Loucy (cell line): Measurements from ENCODE around the gene CKM.
"Not testable (repeated sequence)": the region's sequence is repeated elsewhere in the genome, so short reads cannot be mapped to it uniquely, and the experiment has no call there.

ENCODE experiments used
- H2AFZ ChIP-seq: fragments of 200-600 bp; sonication (generic); 2 replicates; pipeline ENCODE4 v1.6.0; 2016; ENCODE audit warnings: antibody characterized with exemption, mild to moderate bottlenecking, low read length, moderate library complexity
- H3F3A ChIP-seq: fragments of 200-600 bp; 2 replicates; pipeline ENCODE4 v1.6.0; 2016; ENCODE audit warnings: antibody characterized with exemption, low read depth, mild to moderate bottlenecking
- H3K27me3 ChIP-seq: fragments of 200-600 bp; sonication (generic); 2 replicates; pipeline ENCODE4 v1.6.1; 2014; ENCODE audit warnings: low read length, mild to moderate bottlenecking; ENCODE audit not compliant: insufficient read depth, poor library complexity, severe bottlenecking
- H3K36me3 ChIP-seq: fragments of 200-600 bp; sonication (generic); 2 replicates; pipeline ENCODE4 v1.6.1; 2016; ENCODE audit warnings: low read length; ENCODE audit not compliant: insufficient read depth
- H3K4me1 ChIP-seq: fragments of 200-600 bp; sonication (generic); 2 replicates; pipeline ENCODE4 v1.5.1; 2014; ENCODE audit warnings: low read length, mild to moderate bottlenecking; ENCODE audit not compliant: insufficient read depth, poor library complexity, severe bottlenecking
- H3K4me2 ChIP-seq: fragments of 200-600 bp; sonication (generic); 2 replicates; pipeline ENCODE4 v1.6.0; 2014; ENCODE audit warnings: antibody characterized with exemption, low read length, low read depth, mild to moderate bottlenecking; ENCODE audit not compliant: poor library complexity, severe bottlenecking
- H3K4me3 ChIP-seq: fragments of 200-600 bp; sonication (generic); 2 replicates; pipeline ENCODE4 v1.5.1; 2014; ENCODE audit warnings: low read length, mild to moderate bottlenecking, mixed read lengths; ENCODE audit not compliant: poor library complexity, severe bottlenecking
- H3K79me2 ChIP-seq: fragments of 200-600 bp; sonication (generic); 2 replicates; pipeline ENCODE4 v1.6.1; 2014; ENCODE audit warnings: low read length; ENCODE audit not compliant: insufficient read depth
- H3K9ac ChIP-seq: fragments of 200-600 bp; sonication (generic); 2 replicates; pipeline ENCODE4 v1.6.0; 2014; ENCODE audit warnings: mild to moderate bottlenecking, low read depth, low read length, moderate library complexity; ENCODE audit not compliant: poor library complexity, severe bottlenecking
- H3K9me2 ChIP-seq: fragments of 200-600 bp; sonication (generic); replicated peaks from 2 replicates; pipeline ENCODE4 v1.6.1; 2016; ENCODE audit warnings: low read depth, low read length, mixed read lengths
- H3K9me3 ChIP-seq: fragments of 200-600 bp; sonication (generic); 2 replicates; pipeline ENCODE4 v1.6.1; 2014; ENCODE audit warnings: mild to moderate bottlenecking, antibody characterized with exemption, low read length, low read depth; ENCODE audit not compliant: insufficient read depth
- H4K20me1 ChIP-seq: fragments of 200-600 bp; sonication (generic); 2 replicates; pipeline ENCODE4 v1.6.0; 2014; ENCODE audit warnings: antibody characterized with exemption, low read length, mild to moderate bottlenecking; ENCODE audit not compliant: insufficient read depth, poor library complexity, severe bottlenecking
- EZH2phosphoT487 ChIP-seq: fragments of 200-600 bp; IDR thresholded peaks from 2 replicates; pipeline ENCODE4 v1.6.1; 2018; ENCODE audit warnings: antibody characterized with exemption, mild to moderate bottlenecking, moderate library complexity, borderline replicate concordance
- TF ChIP-seq, protein P1 (sequence below): fragments of 200-600 bp; sonication (generic); conservative IDR thresholded peaks from 2 replicates; pipeline ENCODE4 v1.5.1; 2014; ENCODE audit warnings: mild to moderate bottlenecking, antibody characterized with exemption, low read length

Gene CKM

GRCh38 chr19:45271735-45272108 is 51.0 kb downstream of the CKM start:
- TF ChIP-seq, protein P1, sequence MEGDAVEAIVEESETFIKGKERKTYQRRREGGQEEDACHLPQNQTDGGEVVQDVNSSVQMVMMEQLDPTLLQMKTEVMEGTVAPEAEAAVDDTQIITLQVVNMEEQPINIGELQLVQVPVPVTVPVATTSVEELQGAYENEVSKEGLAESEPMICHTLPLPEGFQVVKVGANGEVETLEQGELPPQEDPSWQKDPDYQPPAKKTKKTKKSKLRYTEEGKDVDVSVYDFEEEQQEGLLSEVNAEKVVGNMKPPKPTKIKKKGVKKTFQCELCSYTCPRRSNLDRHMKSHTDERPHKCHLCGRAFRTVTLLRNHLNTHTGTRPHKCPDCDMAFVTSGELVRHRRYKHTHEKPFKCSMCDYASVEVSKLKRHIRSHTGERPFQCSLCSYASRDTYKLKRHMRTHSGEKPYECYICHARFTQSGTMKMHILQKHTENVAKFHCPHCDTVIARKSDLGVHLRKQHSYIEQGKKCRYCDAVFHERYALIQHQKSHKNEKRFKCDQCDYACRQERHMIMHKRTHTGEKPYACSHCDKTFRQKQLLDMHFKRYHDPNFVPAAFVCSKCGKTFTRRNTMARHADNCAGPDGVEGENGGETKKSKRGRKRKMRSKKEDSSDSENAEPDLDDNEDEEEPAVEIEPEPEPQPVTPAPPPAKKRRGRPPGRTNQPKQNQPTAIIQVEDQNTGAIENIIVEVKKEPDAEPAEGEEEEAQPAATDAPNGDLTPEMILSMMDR: no peak
- TF ChIP-seq EZH2phosphoT487: no peak
- peaks cover 43% of the 10 kb centered on the region; the same call in 1 of the 2 replicates for H3K36me3 ChIP-seq
- H3F3A ChIP-seq: no peaks in the 10 kb centered on the region

DNA sequence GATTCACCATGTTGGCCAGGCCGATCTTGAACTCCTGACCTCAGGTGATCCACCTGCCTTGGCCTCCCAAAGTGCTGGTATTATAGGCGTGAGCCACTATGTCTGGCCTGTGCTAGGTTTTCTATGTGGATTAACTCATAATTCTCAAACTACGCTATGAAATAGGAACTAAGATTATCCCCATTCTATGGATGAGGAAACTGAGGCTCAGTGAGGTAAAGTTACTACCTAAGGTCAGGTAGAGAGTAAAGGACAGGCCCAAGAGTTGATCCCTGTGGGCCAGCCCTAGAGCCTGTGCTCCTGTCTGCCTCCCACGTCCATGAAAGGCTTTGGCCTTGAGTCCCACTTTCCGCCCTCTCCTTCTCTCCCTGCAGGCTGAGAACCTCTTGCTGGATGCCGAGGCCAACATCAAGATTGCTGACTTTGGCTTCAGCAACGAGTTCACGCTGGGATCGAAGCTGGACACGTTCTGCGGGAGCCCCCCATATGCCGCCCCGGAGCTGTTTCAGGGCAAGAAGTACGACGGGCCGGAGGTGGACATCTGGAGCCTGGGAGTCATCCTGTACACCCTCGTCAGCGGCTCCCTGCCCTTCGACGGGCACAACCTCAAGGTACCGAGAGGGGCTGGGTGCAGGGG is 51.5 kb downstream of the CKM start:
- Histone ChIP-seq H4K20me1 (no peaks in the 10 kb centered on the region), H3K9me2 (no peaks in the 10 kb centered on the region), H3K9ac (no peak overlapping the region), H3K4me2 (no peak overlapping the region), H3K36me3 (peaks cover 44% of the 10 kb centered on the region; the same call in 1 of the 2 replicates), H3K79me2 (no peaks in the 10 kb centered on the region), H3K9me3 (no peaks in the 10 kb centered on the region), H3K4me1 (no peaks in the 10 kb centered on the region), H3F3A (no peaks in the 10 kb centered on the region), H2AFZ (no peak overlapping the region), H3K27me3 (no peaks in the 10 kb centered on the region), H3K4me3 (no peak overlapping the region)
- TF ChIP-seq, protein P1: no peak
- TF ChIP-seq EZH2phosphoT487: no peak

More at GRCh38 chr19:45271735-45272108, 51.0 kb downstream of the CKM start:
- H2AFZ ChIP-seq: no peak overlapping the region
- H3K4me3 ChIP-seq: no peak overlapping the region
- H4K20me1 ChIP-seq: no peaks in the 10 kb centered on the region
- no peaks in the 10 kb centered on the region for H3K27me3 ChIP-seq
- no peak overlapping the region for H3K9ac ChIP-seq
- no peak overlapping the region for H3K4me2 ChIP-seq
- H3K9me3 ChIP-seq: no peaks in the 10 kb centered on the region
- H3K9me2 ChIP-seq: no peaks in the 10 kb centered on the region
- H3K4me1 ChIP-seq: no peaks in the 10 kb centered on the region
- H3K79me2 ChIP-seq: no peaks in the 10 kb centered on the region

- H3K4me2 ChIP-seq, H3K27me3 ChIP-seq, H4K20me1 ChIP-seq, H3K79me2 ChIP-seq, H3F3A ChIP-seq, H3K4me1 ChIP-seq, H3K9me3 ChIP-seq, H3K9me2 ChIP-seq, H3K4me3 ChIP-seq, H3K9ac ChIP-seq, H2AFZ ChIP-seq: not testable (repeated sequence)
- H3K36me3 ChIP-seq: peaks cover 39% of the 10 kb centered on the region; the same call in 1 of the 2 replicates
These were observed 52.7 kb downstream of the CKM start for GRCh38 chr19:45269939-45270338.

- TF ChIP-seq EZH2phosphoT487: no peak
- TF ChIP-seq, protein P1: no peak
These were observed 55.4 kb downstream of the CKM start for GRCh38 chr19:45267296-45267695.

More at GRCh38 chr19:45267296-45267695, 55.4 kb downstream of the CKM start:
- Histone ChIP-seq H4K20me1 (no peaks in the 10 kb centered on the region), H3K27me3 (no peaks in the 10 kb centered on the region), H3K9me3 (no peaks in the 10 kb centered on the region), H3K4me1 (no peaks in the 10 kb centered on the region), H3F3A (no peaks in the 10 kb centered on the region), H3K4me2 (no peak overlapping the region), H3K9me2 (no peaks in the 10 kb centered on the region), H2AFZ (no peak overlapping the region), H3K4me3 (no peak overlapping the region), H3K36me3 (peaks cover 28% of the 10 kb centered on the region; the same call in 1 of the 2 replicates), H3K79me2 (no peaks in the 10 kb centered on the region), H3K9ac (no peak overlapping the region)
